Erythroblast (primary cell): ENCODE results near the gene IL1F10.

Experiments used
- GATA1 ChIP-seq: IDR thresholded peaks from 2 replicates; pipeline ENCODE4 v1.6.1; 2011; ENCODE audit warnings: low read depth, mild to moderate bottlenecking, control low read depth, low read length, moderate library complexity
- POLR2A ChIP-seq: IDR thresholded peaks from 2 replicates; pipeline ENCODE4 v1.6.1; 2011; ENCODE audit warnings: mild to moderate bottlenecking, low read length

- TF ChIP-seq POLR2A (no peak), GATA1 (no peak)
These were observed 45.1 kb downstream of the IL1F10 start for GRCh38 chr2:113112871-113113270.
